ENCODE data around the gene CALB2.

DNA sequence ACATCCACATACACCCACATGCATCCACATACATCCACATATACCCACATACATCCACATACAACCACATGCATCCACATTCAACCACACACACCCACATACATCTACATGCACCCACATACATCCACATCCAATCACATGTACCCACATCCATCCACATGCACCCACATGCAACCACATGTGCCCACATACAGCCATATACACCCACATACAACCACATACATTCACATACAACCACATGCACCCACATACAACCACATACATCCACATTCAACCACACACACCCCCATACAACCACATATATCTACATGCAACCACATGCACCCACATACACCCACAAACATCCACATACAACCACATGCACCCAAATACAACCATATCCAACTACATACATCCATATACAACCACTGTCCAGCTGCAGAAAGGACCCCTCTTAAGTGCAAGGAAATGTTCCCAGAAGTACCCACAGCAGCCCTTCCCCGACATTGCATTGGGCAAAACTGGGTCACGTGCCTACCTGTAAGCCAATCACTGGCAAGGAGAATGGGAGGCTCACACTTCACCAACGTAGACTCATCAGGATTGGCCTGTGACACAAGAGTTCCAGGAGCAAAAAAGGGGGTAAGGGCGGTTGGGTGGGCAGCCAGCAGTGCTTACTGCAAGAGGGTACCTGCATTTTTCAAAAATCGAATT lies 18.1 kb downstream of the CALB2 start:
- TF ChIP-seq, protein P1, sequence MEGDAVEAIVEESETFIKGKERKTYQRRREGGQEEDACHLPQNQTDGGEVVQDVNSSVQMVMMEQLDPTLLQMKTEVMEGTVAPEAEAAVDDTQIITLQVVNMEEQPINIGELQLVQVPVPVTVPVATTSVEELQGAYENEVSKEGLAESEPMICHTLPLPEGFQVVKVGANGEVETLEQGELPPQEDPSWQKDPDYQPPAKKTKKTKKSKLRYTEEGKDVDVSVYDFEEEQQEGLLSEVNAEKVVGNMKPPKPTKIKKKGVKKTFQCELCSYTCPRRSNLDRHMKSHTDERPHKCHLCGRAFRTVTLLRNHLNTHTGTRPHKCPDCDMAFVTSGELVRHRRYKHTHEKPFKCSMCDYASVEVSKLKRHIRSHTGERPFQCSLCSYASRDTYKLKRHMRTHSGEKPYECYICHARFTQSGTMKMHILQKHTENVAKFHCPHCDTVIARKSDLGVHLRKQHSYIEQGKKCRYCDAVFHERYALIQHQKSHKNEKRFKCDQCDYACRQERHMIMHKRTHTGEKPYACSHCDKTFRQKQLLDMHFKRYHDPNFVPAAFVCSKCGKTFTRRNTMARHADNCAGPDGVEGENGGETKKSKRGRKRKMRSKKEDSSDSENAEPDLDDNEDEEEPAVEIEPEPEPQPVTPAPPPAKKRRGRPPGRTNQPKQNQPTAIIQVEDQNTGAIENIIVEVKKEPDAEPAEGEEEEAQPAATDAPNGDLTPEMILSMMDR (conservative IDR thresholded peaks at IDR 0.05; ENCODE audit: low read depth, low read length): no peak
- TF ChIP-seq EZH2 (IDR thresholded peaks at IDR 0.05; ENCODE audit: borderline replicate concordance, low read depth, low read length, poor library complexity, severe bottlenecking): no peak

Data from A673 (cell line).